HEK293 (cell line): ENCODE results near the gene GNB3.

Experiments used
- EGR2 ChIP-seq: fragments of 450-650 bp; formaldehyde crosslinking; IDR thresholded peaks from 2 replicates; pipeline ENCODE4 v1.5.1; 2016; ENCODE audit warnings: low read depth, missing biosample characterization, missing genetic modification characterization
- HOXA7 ChIP-seq: sonication (generic); formaldehyde crosslinking; IDR thresholded peaks from 2 replicates; pipeline ENCODE4 v1.8.1; 2022; ENCODE audit warnings: missing genetic modification reagents, borderline replicate concordance
- IKZF3 ChIP-seq: fragments of 450-650 bp; IDR thresholded peaks from 2 replicates; pipeline ENCODE4 v1.5.0; 2018; ENCODE audit warnings: missing biosample characterization, mild to moderate bottlenecking, missing genetic modification characterization, moderate library complexity
- KLF10 ChIP-seq: fragments of 450-650 bp; IDR thresholded peaks from 2 replicates; pipeline ENCODE4 v1.5.1; 2018; ENCODE audit warnings: missing biosample characterization, mild to moderate bottlenecking, missing genetic modification characterization
- KLF16 ChIP-seq: fragments of 450-650 bp; formaldehyde crosslinking; IDR thresholded peaks from 2 replicates; pipeline ENCODE4 v1.5.1; 2017; ENCODE audit warnings: missing biosample characterization, missing genetic modification characterization
- KLF7 ChIP-seq: fragments of 450-650 bp; formaldehyde crosslinking; IDR thresholded peaks from 2 replicates; pipeline ENCODE4 v1.5.1; 2016; ENCODE audit warnings: missing biosample characterization, missing genetic modification characterization, borderline replicate concordance
- ZBTB1 ChIP-seq: fragments of 450-650 bp; formaldehyde crosslinking; IDR thresholded peaks from 2 replicates; pipeline ENCODE4 v1.5.1; 2016; ENCODE audit warnings: missing biosample characterization, missing genetic modification characterization
- ZBTB21 ChIP-seq: fragments of 450-650 bp; formaldehyde crosslinking; IDR thresholded peaks from 2 replicates; pipeline ENCODE4 v1.5.1; 2017; ENCODE audit warnings: missing biosample characterization, missing genetic modification characterization
- ZBTB48 ChIP-seq: fragments of 450-650 bp; formaldehyde crosslinking; IDR thresholded peaks from 2 replicates; pipeline ENCODE4 v1.5.1; 2016; ENCODE audit warnings: missing biosample characterization, missing genetic modification characterization
- ZBTB7A ChIP-seq: fragments of 450-650 bp; formaldehyde crosslinking; IDR thresholded peaks from 2 replicates; pipeline ENCODE4 v1.5.1; 2016; ENCODE audit warnings: low read depth, missing biosample characterization, missing genetic modification characterization
- ZFP37 ChIP-seq: fragments of 450-650 bp; formaldehyde crosslinking; IDR thresholded peaks from 2 replicates; pipeline ENCODE4 v1.5.1; 2016; ENCODE audit warnings: missing biosample characterization, missing genetic modification characterization
- ZNF10 ChIP-seq: fragments of 450-650 bp; formaldehyde crosslinking; IDR thresholded peaks from 2 replicates; pipeline ENCODE4 v1.5.1; 2017; ENCODE audit warnings: missing biosample characterization, missing genetic modification characterization
- ZNF112 ChIP-seq: fragments of 450-650 bp; formaldehyde crosslinking; IDR thresholded peaks from 2 replicates; pipeline ENCODE4 v1.5.0; 2017; ENCODE audit warnings: missing biosample characterization, missing genetic modification characterization
- ZNF114 ChIP-seq: fragments of 450-650 bp; formaldehyde crosslinking; IDR thresholded peaks from 2 replicates; pipeline ENCODE4 v1.5.0; 2017; ENCODE audit warnings: missing biosample characterization, missing genetic modification characterization
- ZNF132 ChIP-seq: fragments of 450-650 bp; formaldehyde crosslinking; IDR thresholded peaks from 2 replicates; pipeline ENCODE4 v1.5.1; 2017; ENCODE audit warnings: missing biosample characterization, missing genetic modification characterization, borderline replicate concordance
- ZNF157 ChIP-seq: fragments of 450-650 bp; formaldehyde crosslinking; IDR thresholded peaks from 2 replicates; pipeline ENCODE4 v1.5.1; 2016; ENCODE audit warnings: missing biosample characterization, missing genetic modification characterization
- ZNF174 ChIP-seq: fragments of 450-650 bp; formaldehyde crosslinking; IDR thresholded peaks from 2 replicates; pipeline ENCODE4 v1.5.0; 2017; ENCODE audit warnings: missing biosample characterization, mild to moderate bottlenecking, missing genetic modification characterization
- ZNF184 ChIP-seq: fragments of 450-650 bp; IDR thresholded peaks from 2 replicates; pipeline ENCODE4 v1.5.1; 2018; ENCODE audit warnings: missing biosample characterization, mild to moderate bottlenecking, missing genetic modification characterization
- ZNF19 ChIP-seq: fragments of 450-650 bp; formaldehyde crosslinking; IDR thresholded peaks from 2 replicates; pipeline ENCODE4; 2016; ENCODE audit warnings: missing biosample characterization, missing genetic modification characterization, low read depth
- ZNF2 ChIP-seq: fragments of 450-650 bp; formaldehyde crosslinking; IDR thresholded peaks from 2 replicates; pipeline ENCODE4 v1.5.1; 2016; ENCODE audit warnings: missing biosample characterization, missing genetic modification characterization
- ZNF221 ChIP-seq: fragments of 450-650 bp; formaldehyde crosslinking; IDR thresholded peaks from 2 replicates; pipeline ENCODE4 v1.5.1; 2017; ENCODE audit warnings: missing biosample characterization, missing genetic modification characterization, borderline replicate concordance
- ZNF24 ChIP-seq: fragments of 450-650 bp; formaldehyde crosslinking; IDR thresholded peaks from 2 replicates; pipeline ENCODE4 v1.5.1; 2016; ENCODE audit warnings: missing biosample characterization, missing genetic modification characterization
- ZNF248 ChIP-seq: fragments of 450-650 bp; formaldehyde crosslinking; IDR thresholded peaks from 2 replicates; pipeline ENCODE4 v1.5.1; 2017; ENCODE audit warnings: missing biosample characterization, missing genetic modification characterization
- ZNF311 ChIP-seq: fragments of 450-650 bp; formaldehyde crosslinking; IDR thresholded peaks from 2 replicates; pipeline ENCODE4 v1.5.1; 2017; ENCODE audit warnings: missing biosample characterization, missing genetic modification characterization, borderline replicate concordance
- ZNF335 ChIP-seq: fragments of 450-650 bp; formaldehyde crosslinking; conservative IDR thresholded peaks from 2 replicates; pipeline ENCODE4 v1.5.1; 2016; ENCODE audit warnings: missing biosample characterization, missing genetic modification characterization
- ZNF350 ChIP-seq: fragments of 450-650 bp; formaldehyde crosslinking; IDR thresholded peaks from 2 replicates; pipeline ENCODE4 v1.5.0; 2017; ENCODE audit warnings: missing biosample characterization, mild to moderate bottlenecking, missing genetic modification characterization
- ZNF404 ChIP-seq: fragments of 450-650 bp; formaldehyde crosslinking; IDR thresholded peaks from 2 replicates; pipeline ENCODE4 v1.5.1; 2017; ENCODE audit warnings: missing biosample characterization, missing genetic modification characterization
- ZNF571 ChIP-seq: fragments of 450-650 bp; formaldehyde crosslinking; IDR thresholded peaks from 2 replicates; pipeline ENCODE4 v1.5.0; 2017; ENCODE audit warnings: missing biosample characterization, missing genetic modification characterization
- ZNF596 ChIP-seq: fragments of 450-650 bp; IDR thresholded peaks from 2 replicates; pipeline ENCODE4 v1.5.0; 2018; ENCODE audit warnings: missing biosample characterization, mild to moderate bottlenecking, missing genetic modification characterization, moderate library complexity
- ZNF610 ChIP-seq: fragments of 450-650 bp; formaldehyde crosslinking; IDR thresholded peaks from 2 replicates; pipeline ENCODE4 v1.5.1; 2016; ENCODE audit warnings: missing biosample characterization, missing genetic modification characterization, borderline replicate concordance
- ZNF629 ChIP-seq: fragments of 450-650 bp; formaldehyde crosslinking; IDR thresholded peaks from 2 replicates; pipeline ENCODE4 v1.5.1; 2017; ENCODE audit warnings: missing biosample characterization, missing genetic modification characterization
- ZNF654 ChIP-seq: fragments of 450-650 bp; formaldehyde crosslinking; IDR thresholded peaks from 2 replicates; pipeline ENCODE4 v1.5.1; 2016; ENCODE audit warnings: low read depth, missing biosample characterization, missing genetic modification characterization
- ZNF658 ChIP-seq: fragments of 450-650 bp; formaldehyde crosslinking; IDR thresholded peaks from 2 replicates; pipeline ENCODE4; 2016; ENCODE audit warnings: missing biosample characterization, missing genetic modification characterization
- ZNF768 ChIP-seq: fragments of 450-650 bp; formaldehyde crosslinking; IDR thresholded peaks from 2 replicates; pipeline ENCODE4 v1.5.1; 2018; ENCODE audit warnings: missing biosample characterization, mild to moderate bottlenecking, missing genetic modification characterization
- ZNF776 ChIP-seq: fragments of 450-650 bp; formaldehyde crosslinking; IDR thresholded peaks from 2 replicates; pipeline ENCODE4 v1.5.0; 2017; ENCODE audit warnings: missing biosample characterization, missing genetic modification characterization, borderline replicate concordance
- ZNF777 ChIP-seq: fragments of 450-650 bp; formaldehyde crosslinking; IDR thresholded peaks from 2 replicates; pipeline ENCODE4 v1.5.1; 2017; ENCODE audit warnings: missing biosample characterization, missing genetic modification characterization, borderline replicate concordance
- ZNF785 ChIP-seq: fragments of 450-650 bp; formaldehyde crosslinking; IDR thresholded peaks from 2 replicates; pipeline ENCODE4 v1.5.1; 2016; ENCODE audit warnings: missing biosample characterization, missing genetic modification characterization
- TF ChIP-seq, protein P1 (sequence below): fragments of 450-650 bp; formaldehyde crosslinking; IDR thresholded peaks from 2 replicates; pipeline ENCODE4 v1.5.1; 2016; ENCODE audit warnings: missing biosample characterization, missing genetic modification characterization
- TF ChIP-seq, protein P2 (sequence below): fragments of 450-650 bp; formaldehyde crosslinking; IDR thresholded peaks from 2 replicates; pipeline ENCODE4 v1.5.1; 2016; ENCODE audit warnings: missing biosample characterization, missing genetic modification characterization
- TF ChIP-seq, protein P3 (sequence below): fragments of 450-650 bp; formaldehyde crosslinking; IDR thresholded peaks from 2 replicates; pipeline ENCODE4 v1.5.1; 2016; ENCODE audit warnings: missing biosample characterization, missing genetic modification characterization

The GNB3 gene

DNA sequence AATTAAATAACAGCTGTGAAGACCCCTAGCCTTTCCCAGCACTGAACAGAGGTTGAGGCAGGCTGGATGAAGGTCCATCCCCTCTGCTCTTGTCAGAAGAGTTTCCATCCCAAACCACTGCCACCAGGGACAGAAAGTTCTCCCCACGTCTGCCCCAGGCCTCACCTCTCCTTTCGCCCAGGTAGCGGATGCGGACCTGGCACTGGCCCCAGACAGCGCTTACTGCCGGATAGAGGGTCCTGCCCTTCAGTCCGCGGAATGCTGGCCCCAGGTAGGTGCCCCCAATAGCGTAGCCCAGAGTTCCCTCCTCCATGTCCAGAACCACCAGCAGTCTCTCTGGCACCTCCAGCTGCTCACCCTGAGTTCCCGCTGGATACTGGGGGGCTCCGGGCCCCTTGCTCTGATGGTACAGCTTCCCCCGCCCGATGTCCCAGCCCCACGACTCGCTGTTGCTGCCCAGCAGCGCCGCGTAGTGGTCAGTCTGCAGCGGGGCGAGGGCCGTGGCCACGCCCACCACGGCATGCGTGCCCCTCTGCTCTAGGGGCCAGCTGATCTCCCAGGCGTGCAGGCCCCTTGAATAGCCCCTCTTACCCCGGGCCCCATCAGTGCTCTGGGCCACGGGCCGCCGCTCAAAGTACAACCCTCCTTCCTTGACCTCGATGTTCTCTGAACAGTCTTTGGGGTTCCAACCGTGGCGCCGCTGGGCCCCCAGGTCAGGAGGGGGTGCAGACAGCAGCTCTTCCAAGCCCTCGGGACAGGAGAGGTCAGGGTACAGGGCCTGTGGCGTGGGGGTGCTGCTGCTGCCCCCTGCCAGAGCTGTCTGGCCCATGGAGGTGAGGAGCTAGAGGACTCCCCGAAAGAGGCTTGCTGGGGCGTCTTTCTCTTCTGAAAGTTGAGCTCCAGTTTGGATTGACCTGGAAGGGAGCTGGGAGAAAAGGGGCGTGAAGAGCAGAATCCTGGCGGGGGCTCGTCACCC is 31.6 kb downstream of the GNB3 start (continued):
- TF ChIP-seq ZNF311 (tag by site-specific recombination) (no peak), ZBTB1 (tag by site-specific recombination) (no peak), ZNF335 (tag by site-specific recombination) (no peak; the same call in 1 of the 2 replicates), ZNF654 (tag by site-specific recombination) (peak; percentile 28), ZNF114 (tag by site-specific recombination) (no peak), ZNF157 (tag by site-specific recombination) (no peak), ZNF132 (tag by site-specific recombination) (no peak), ZBTB21 (tag by site-specific recombination) (no peak), ZNF112 (tag by site-specific recombination) (no peak), IKZF3 (tag by site-specific recombination) (no peak), ZNF350 (no peak), ZNF24 (tag by site-specific recombination) (peak; percentile 63), ZNF404 (tag by site-specific recombination) (no peak), ZBTB48 (peak; percentile 95), ZNF785 (no peak), ZNF776 (tag by site-specific recombination) (no peak), ZNF658 (tag by site-specific recombination) (no peak), HOXA7 (no peak), ZNF174 (tag by site-specific recombination) (no peak), ZNF768 (no peak), ZNF2 (tag by site-specific recombination) (peak; percentile 97), ZNF610 (tag by site-specific recombination) (no peak), ZNF248 (no peak), ZBTB7A (peak; percentile 91), ZNF629 (tag by site-specific recombination) (peak; percentile 43), KLF10 (tag by site-specific recombination) (peak; percentile 62; the same call in 1 of the 2 replicates), ZNF571 (tag by site-specific recombination) (no peak), KLF7 (tag by site-specific recombination) (0 out of 2 replicates have a peak, but pooled peaks have one; percentile 59), ZNF777 (tag by site-specific recombination) (0 out of 2 replicates have a peak, but pooled peaks have one; percentile 39), EGR2 (peak; percentile 25; the same call in 1 of the 2 replicates), KLF16 (tag by site-specific recombination) (peak; percentile 94), ZNF596 (tag by site-specific recombination) (no peak), ZNF19 (tag by site-specific recombination) (no peak), ZNF184 (no peak), ZNF221 (tag by site-specific recombination) (no peak), ZNF10 (tag by site-specific recombination) (no peak), ZFP37 (tag by site-specific recombination) (no peak)
- TF ChIP-seq, protein P1, sequence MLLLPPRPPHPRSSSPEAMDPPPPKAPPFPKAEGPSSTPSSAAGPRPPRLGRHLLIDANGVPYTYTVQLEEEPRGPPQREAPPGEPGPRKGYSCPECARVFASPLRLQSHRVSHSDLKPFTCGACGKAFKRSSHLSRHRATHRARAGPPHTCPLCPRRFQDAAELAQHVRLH (tag by site-specific recombination) = no peak
- TF ChIP-seq, protein P2, sequence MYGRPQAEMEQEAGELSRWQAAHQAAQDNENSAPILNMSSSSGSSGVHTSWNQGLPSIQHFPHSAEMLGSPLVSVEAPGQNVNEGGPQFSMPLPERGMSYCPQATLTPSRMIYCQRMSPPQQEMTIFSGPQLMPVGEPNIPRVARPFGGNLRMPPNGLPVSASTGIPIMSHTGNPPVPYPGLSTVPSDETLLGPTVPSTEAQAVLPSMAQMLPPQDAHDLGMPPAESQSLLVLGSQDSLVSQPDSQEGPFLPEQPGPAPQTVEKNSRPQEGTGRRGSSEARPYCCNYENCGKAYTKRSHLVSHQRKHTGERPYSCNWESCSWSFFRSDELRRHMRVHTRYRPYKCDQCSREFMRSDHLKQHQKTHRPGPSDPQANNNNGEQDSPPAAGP (tag by site-specific recombination) = peak; percentile 65; the same call in 1 of the 2 replicates
- TF ChIP-seq, protein P3, sequence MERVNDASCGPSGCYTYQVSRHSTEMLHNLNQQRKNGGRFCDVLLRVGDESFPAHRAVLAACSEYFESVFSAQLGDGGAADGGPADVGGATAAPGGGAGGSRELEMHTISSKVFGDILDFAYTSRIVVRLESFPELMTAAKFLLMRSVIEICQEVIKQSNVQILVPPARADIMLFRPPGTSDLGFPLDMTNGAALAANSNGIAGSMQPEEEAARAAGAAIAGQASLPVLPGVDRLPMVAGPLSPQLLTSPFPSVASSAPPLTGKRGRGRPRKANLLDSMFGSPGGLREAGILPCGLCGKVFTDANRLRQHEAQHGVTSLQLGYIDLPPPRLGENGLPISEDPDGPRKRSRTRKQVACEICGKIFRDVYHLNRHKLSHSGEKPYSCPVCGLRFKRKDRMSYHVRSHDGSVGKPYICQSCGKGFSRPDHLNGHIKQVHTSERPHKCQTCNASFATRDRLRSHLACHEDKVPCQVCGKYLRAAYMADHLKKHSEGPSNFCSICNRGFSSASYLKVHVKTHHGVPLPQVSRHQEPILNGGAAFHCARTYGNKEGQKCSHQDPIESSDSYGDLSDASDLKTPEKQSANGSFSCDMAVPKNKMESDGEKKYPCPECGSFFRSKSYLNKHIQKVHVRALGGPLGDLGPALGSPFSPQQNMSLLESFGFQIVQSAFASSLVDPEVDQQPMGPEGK (tag by site-specific recombination) = peak; percentile 99
